ENCODE data around the gene MPRIP. TPM values are rescaled to one million over a fixed set of nuclear protein-coding genes. Genes with fewer than 3 reads are reported as not detected.
"Not testable (repeated sequence)": the region's sequence is repeated elsewhere in the genome, so short reads cannot be mapped to it uniquely, and the experiment has no call there.

The MPRIP gene
- total RNA-seq, 1 donor: 62.9 TPM

GRCh38 chr17:17184985-17185757 lies 142.9 kb downstream of the MPRIP start:
- not testable (repeated sequence) for H3K4me3 ChIP-seq (ENCODE audit: low read length); H3K9me3 ChIP-seq (ENCODE audit: low read depth, low read length); H3K27me3 ChIP-seq (ENCODE audit: insufficient read depth, low read length)
- H3K4me1 ChIP-seq (ENCODE audit: insufficient read depth, low read length): peaks cover 68% of the 10 kb centered on the region

GRCh38 chr17:17186051-17186450 lies 143.8 kb downstream of the MPRIP start:
- H3K4me1 ChIP-seq (ENCODE audit: insufficient read depth, low read length): peaks cover 60% of the 10 kb centered on the region
- H3K9me3 ChIP-seq (ENCODE audit: low read depth, low read length): no peaks in the 10 kb centered on the region
- no peaks in the 10 kb centered on the region for H3K27me3 ChIP-seq (ENCODE audit: insufficient read depth, low read length)
- no peak overlapping the region for H3K4me3 ChIP-seq (ENCODE audit: low read length)

- peaks cover 52% of the 10 kb centered on the region for H3K4me1 ChIP-seq (ENCODE audit: insufficient read depth, low read length)
- H3K9me3 ChIP-seq (ENCODE audit: low read depth, low read length): no peaks in the 10 kb centered on the region
- no peak overlapping the region for H3K4me3 ChIP-seq (ENCODE audit: low read length)
- H3K27me3 ChIP-seq (ENCODE audit: insufficient read depth, low read length): no peaks in the 10 kb centered on the region
Measured at GRCh38 chr17:17186551-17187505, 144.6 kb downstream of the MPRIP start.

- Histone ChIP-seq H3K4me1 (ENCODE audit: insufficient read depth, low read length) (peaks cover 37% of the 10 kb centered on the region), H3K27me3 (ENCODE audit: insufficient read depth, low read length) (no peaks in the 10 kb centered on the region), H3K4me3 (ENCODE audit: low read length) (no peak overlapping the region), H3K9me3 (ENCODE audit: low read depth, low read length) (no peaks in the 10 kb centered on the region)
Measured at GRCh38 chr17:17188586-17188985, 146.3 kb downstream of the MPRIP start.

GRCh38 chr17:17189559-17189958 lies 147.3 kb downstream of the MPRIP start:
- Histone ChIP-seq H3K4me1 (ENCODE audit: insufficient read depth, low read length) (peaks cover 27% of the 10 kb centered on the region), H3K4me3 (ENCODE audit: low read length) (no peak overlapping the region), H3K27me3 (ENCODE audit: insufficient read depth, low read length) (no peaks in the 10 kb centered on the region), H3K9me3 (ENCODE audit: low read depth, low read length) (no peaks in the 10 kb centered on the region)

DNA sequence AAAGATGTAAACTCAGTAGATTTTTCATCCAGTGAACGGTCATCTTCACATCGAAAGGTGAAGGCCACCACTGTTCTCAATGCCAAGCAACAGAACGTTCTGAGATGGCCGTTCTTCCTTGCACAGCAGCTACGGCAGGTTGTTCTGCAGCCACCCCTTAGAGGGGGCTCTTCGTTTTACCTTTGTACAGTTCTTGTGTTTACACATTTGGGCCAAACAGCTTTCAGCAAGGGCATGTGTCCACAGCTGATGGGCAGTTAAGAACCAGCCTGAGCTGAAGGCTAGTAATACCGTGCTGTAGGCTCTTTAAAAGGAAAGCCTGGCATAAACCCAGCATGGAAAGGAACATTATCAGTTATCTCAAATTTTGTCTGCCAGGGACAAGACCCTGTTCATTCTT lies 147.9 kb downstream of the MPRIP start:
- Histone ChIP-seq H3K9me3 (ENCODE audit: low read depth, low read length) (no peaks in the 10 kb centered on the region), H3K4me3 (ENCODE audit: low read length) (no peak overlapping the region), H3K4me1 (ENCODE audit: insufficient read depth, low read length) (peaks cover 21% of the 10 kb centered on the region), H3K27me3 (ENCODE audit: insufficient read depth, low read length) (no peaks in the 10 kb centered on the region)

DNA sequence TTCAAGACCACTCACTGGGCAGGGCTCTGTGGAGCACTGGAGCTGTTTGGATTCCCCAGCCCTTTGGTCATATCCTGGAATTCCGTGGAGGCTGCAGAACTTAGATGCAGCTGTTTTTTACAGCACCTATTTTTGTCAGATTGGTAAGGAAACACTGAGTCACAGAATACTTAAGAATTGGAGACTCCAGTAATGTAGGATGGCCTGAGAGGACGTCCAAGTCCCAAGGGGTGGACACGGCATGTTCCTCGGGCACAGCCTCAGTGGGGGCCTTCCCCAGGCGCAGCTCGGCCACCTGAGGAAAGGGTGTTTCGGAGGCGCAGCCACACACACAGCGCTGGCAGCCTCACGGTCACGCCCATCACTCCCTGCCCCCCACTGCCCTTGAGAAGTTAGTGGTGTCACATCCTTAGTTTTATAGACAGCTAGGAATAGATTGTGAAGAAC lies 149.1 kb downstream of the MPRIP start:
- no peak overlapping the region for H3K4me3 ChIP-seq (ENCODE audit: low read length)
- no peaks in the 10 kb centered on the region for H3K9me3 ChIP-seq (ENCODE audit: low read depth, low read length)
- peaks cover 9% of the 10 kb centered on the region for H3K4me1 ChIP-seq (ENCODE audit: insufficient read depth, low read length)
- H3K27me3 ChIP-seq (ENCODE audit: insufficient read depth, low read length): no peaks in the 10 kb centered on the region

- no peaks in the 10 kb centered on the region for H3K27me3 ChIP-seq (ENCODE audit: insufficient read depth, low read length)
- no peak overlapping the region for H3K4me3 ChIP-seq (ENCODE audit: low read length)
- peaks cover 5% of the 10 kb centered on the region for H3K4me1 ChIP-seq (ENCODE audit: insufficient read depth, low read length)
- no peaks in the 10 kb centered on the region for H3K9me3 ChIP-seq (ENCODE audit: low read depth, low read length)
Measured at GRCh38 chr17:17191961-17192381, 149.7 kb downstream of the MPRIP start.

- not testable (repeated sequence) for H3K9me3 ChIP-seq (ENCODE audit: low read depth, low read length); H3K4me1 ChIP-seq (ENCODE audit: insufficient read depth, low read length); H3K27me3 ChIP-seq (ENCODE audit: insufficient read depth, low read length); H3K4me3 ChIP-seq (ENCODE audit: low read length)
Measured at GRCh38 chr17:17195466-17195865, 153.2 kb downstream of the MPRIP start.

DNA sequence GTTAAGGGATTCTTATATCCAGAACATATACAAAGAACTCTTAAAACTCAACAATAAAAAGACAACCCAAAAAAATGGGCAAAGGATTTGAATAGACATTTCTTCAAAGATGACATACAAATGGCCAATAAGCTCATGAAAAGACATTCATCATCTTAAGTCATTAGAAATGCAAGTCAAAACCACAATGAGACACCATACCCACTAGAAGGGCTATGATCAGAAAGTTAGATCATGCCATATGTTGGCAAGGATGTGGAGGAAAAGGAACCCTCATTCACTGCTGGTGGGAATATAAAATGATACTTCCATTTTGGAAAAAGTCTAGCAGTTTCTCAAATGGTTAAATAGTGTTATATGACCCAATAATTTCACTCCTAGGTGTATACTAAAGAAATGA lies 154.5 kb downstream of the MPRIP start:
- Histone ChIP-seq H3K4me3 (ENCODE audit: low read length) (no peak overlapping the region), H3K27me3 (ENCODE audit: insufficient read depth, low read length) (no peaks in the 10 kb centered on the region), H3K9me3 (ENCODE audit: low read depth, low read length) (no peaks in the 10 kb centered on the region), H3K4me1 (ENCODE audit: insufficient read depth, low read length) (no peaks in the 10 kb centered on the region)

- no peaks in the 10 kb centered on the region for H3K4me1 ChIP-seq (ENCODE audit: insufficient read depth, low read length)
- no peak overlapping the region for H3K4me3 ChIP-seq (ENCODE audit: low read length)
- H3K9me3 ChIP-seq (ENCODE audit: low read depth, low read length): no peaks in the 10 kb centered on the region
- no peaks in the 10 kb centered on the region for H3K27me3 ChIP-seq (ENCODE audit: insufficient read depth, low read length)
Measured at GRCh38 chr17:17198281-17198680, 156.0 kb downstream of the MPRIP start.

- Histone ChIP-seq H3K27me3 (ENCODE audit: insufficient read depth, low read length) (no peaks in the 10 kb centered on the region), H3K4me1 (ENCODE audit: insufficient read depth, low read length) (peaks cover 19% of the 10 kb centered on the region), H3K4me3 (ENCODE audit: low read length) (no peak overlapping the region), H3K9me3 (ENCODE audit: low read depth, low read length) (no peaks in the 10 kb centered on the region)
Measured at GRCh38 chr17:17200311-17200710, 158.1 kb downstream of the MPRIP start.

- no peaks in the 10 kb centered on the region for H3K27me3 ChIP-seq (ENCODE audit: insufficient read depth, low read length)
- H3K4me3 ChIP-seq (ENCODE audit: low read length): no peak overlapping the region
- H3K9me3 ChIP-seq (ENCODE audit: low read depth, low read length): no peaks in the 10 kb centered on the region
- peaks cover 24% of the 10 kb centered on the region for H3K4me1 ChIP-seq (ENCODE audit: insufficient read depth, low read length)
Measured at GRCh38 chr17:17200831-17201230, 158.6 kb downstream of the MPRIP start.

DNA sequence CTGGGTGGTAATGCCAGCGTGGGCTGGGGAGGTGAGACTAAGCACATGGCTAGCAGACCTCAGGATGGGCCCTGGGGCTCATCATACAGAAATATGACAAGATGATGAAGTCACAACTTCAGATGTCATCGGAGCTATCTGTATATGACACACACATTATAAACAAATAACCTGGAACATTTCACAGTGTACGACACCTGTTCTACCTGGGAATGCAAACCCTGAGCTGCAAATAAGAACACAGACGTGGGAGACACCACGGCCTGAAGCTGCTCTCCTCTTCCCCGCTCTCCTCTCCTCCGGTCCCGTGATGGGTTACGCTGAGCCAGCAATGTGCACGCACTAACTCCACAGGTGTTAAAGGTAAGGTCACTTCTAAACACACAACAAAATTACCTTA lies 159.0 kb downstream of the MPRIP start:
- no peaks in the 10 kb centered on the region for H3K27me3 ChIP-seq (ENCODE audit: insufficient read depth, low read length)
- H3K9me3 ChIP-seq (ENCODE audit: low read depth, low read length): no peaks in the 10 kb centered on the region
- no peak overlapping the region for H3K4me3 ChIP-seq (ENCODE audit: low read length)
- peaks cover 29% of the 10 kb centered on the region for H3K4me1 ChIP-seq (ENCODE audit: insufficient read depth, low read length)

- no peaks in the 10 kb centered on the region for H3K27me3 ChIP-seq (ENCODE audit: insufficient read depth, low read length)
- H3K4me3 ChIP-seq (ENCODE audit: low read length): no peak overlapping the region
- peaks cover 30% of the 10 kb centered on the region for H3K4me1 ChIP-seq (ENCODE audit: insufficient read depth, low read length)
- no peaks in the 10 kb centered on the region for H3K9me3 ChIP-seq (ENCODE audit: low read depth, low read length)
Measured at GRCh38 chr17:17201907-17202306, 159.7 kb downstream of the MPRIP start.

Data from mononuclear cell (primary cell).